ENCODE measurements around the gene OSBPL5.

The OSBPL5 gene

DNA sequence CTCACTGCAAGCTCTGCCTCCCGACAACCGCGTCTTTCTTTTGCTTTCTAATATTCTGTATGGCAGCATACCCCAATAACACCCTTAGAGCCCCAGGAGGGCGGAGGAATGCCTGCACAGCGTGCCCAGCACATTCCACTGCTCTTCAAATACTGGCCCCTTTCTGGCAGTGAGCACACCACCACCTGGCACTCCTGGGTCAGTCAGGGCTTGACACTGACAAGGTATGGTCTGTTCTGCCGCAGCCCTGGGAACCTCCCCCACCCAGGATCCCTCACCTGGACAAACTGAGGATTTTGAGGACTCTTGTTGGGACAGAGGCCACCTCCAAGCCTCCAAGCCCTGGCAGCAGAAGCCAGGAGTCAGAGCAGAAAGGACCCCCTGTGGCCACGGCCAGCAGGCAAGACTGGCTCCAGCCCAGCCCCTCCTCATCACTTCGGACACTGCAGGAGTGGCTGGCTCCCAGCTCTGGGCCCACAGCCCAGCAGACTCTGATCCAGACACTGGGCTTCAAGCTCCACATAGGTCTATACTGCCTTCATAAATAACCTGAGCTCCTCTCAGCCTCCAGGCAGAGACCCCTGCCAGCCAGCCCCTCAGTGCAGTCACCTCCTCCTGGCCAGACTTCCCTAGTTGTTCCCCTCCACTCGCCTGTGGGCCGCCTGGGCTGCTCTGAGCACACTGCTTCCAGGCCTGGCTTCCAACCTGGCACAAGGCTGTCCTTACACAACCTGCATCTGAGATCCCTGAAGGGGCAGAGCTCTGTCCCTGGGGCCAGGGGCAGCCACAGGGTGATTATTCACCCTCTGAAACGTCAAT, 122.4 kb downstream of the OSBPL5 start:
- POLR2A ChIA-PET: no interaction called here

DNA sequence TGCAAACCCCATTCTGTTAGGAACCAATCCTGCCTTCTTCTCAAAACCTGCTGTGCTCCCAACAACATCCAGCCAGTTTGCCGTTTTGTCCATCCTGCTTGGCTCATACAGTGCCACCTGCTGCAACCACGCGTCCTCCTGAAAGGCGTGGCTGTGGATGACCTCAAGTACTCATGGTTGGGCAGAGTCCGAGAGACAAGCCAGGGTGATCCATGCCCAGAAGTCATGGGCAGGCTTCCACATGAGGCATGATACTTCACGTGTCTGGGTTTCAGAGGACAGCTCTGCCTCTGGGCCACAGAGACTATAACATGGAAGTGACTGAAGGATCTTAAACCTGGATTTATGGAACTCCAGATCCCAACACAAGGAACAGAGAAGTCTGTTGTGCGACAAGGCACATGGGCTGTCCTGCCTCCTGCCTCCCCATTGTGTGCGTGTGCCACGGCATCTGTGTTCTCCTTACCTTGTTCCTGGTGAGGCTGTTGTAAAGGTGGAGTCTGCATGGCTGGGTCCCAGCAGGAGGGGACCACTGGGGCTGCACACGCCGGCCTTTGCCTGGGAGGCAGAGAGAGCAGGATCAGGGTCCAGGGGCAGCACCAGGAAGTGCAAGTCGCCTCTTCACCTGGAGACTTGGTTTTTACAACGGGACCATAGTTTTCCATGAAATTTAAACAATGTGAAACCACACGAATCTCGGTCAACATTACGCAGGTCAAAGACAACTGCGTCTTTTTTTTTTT, 123.2 kb downstream of the OSBPL5 start:
- TF ChIP-seq CTBP1 (IDR thresholded peaks at IDR 0.05; ENCODE audit: borderline replicate concordance) (no peak), ZNF384 (IDR thresholded peaks at IDR 0.05) (no peak), ELF4 (IDR thresholded peaks at IDR 0.05) (no peak), SP1 (IDR thresholded peaks at IDR 0.05) (no peak), L3MBTL2 (conservative IDR thresholded peaks at IDR 0.05) (no peak), TARDBP (IDR thresholded peaks at IDR 0.05) (no peak), SUZ12 (IDR thresholded peaks at IDR 0.05) (no peak), FOXK2 (IDR thresholded peaks at IDR 0.05) (no peak), FOXA1 (IDR thresholded peaks at IDR 0.05) (no peak), HDGF (IDR thresholded peaks at IDR 0.05; ENCODE audit: borderline replicate concordance) (no peak), ARNT (IDR thresholded peaks at IDR 0.05) (no peak), FOXM1 (IDR thresholded peaks at IDR 0.05; ENCODE audit: borderline replicate concordance) (no peak), LEF1 (IDR thresholded peaks at IDR 0.05; ENCODE audit: borderline replicate concordance) (no peak), BHLHE40 (IDR thresholded peaks at IDR 0.05; ENCODE audit: borderline replicate concordance) (no peak), NFRKB (IDR thresholded peaks at IDR 0.05) (no peak)
- TF ChIP-seq, protein P1, sequence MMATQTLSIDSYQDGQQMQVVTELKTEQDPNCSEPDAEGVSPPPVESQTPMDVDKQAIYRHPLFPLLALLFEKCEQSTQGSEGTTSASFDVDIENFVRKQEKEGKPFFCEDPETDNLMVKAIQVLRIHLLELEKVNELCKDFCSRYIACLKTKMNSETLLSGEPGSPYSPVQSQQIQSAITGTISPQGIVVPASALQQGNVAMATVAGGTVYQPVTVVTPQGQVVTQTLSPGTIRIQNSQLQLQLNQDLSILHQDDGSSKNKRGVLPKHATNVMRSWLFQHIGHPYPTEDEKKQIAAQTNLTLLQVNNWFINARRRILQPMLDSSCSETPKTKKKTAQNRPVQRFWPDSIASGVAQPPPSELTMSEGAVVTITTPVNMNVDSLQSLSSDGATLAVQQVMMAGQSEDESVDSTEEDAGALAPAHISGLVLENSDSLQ (IDR thresholded peaks at IDR 0.05): no peak
- ChIA-PET POLR2A (no interaction called here), CTCF (no interaction called here)
- DNase-seq (ENCODE audit: extremely low spot score): no peak

More for the DNA sequence above, 122.4 kb downstream of the OSBPL5 start:
- TF ChIP-seq ZNF384 (IDR thresholded peaks at IDR 0.05) (no peak), FOXK2 (IDR thresholded peaks at IDR 0.05) (no peak), HDGF (IDR thresholded peaks at IDR 0.05; ENCODE audit: borderline replicate concordance) (no peak), FOXM1 (IDR thresholded peaks at IDR 0.05; ENCODE audit: borderline replicate concordance) (no peak), TARDBP (IDR thresholded peaks at IDR 0.05) (no peak), BHLHE40 (IDR thresholded peaks at IDR 0.05; ENCODE audit: borderline replicate concordance) (no peak)
- DNase-seq (ENCODE audit: extremely low spot score): no peak
- CTCF ChIA-PET: interaction anchor here (2.1 kb wide), 1 partner anchor 49 kb away, joined by 8 read pairs; no protein-coding TSS in a partner anchor

DNA sequence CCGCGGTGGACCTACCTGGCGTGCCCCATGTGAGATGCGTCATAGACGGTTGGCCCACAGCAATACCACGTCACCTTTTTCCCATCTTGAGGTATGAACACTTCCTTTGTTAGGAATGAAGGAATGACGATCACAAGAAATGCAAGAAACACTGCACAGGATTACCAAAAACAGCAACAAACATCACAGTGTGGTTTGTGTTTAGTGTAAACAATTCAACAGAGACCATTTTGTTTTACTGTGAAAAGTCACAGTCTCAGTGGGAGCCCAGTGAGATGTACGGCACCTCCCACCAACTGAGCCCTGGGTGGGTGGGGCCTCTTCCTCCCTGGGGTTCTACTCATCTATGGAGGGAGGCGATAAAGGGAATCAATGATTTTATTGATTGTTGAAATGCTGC, 124.2 kb downstream of the OSBPL5 start:
- TF ChIP-seq SP1 (IDR thresholded peaks at IDR 0.05): no peak
- no peak for TF ChIP-seq ZNF384 (IDR thresholded peaks at IDR 0.05)
- no peak for TF ChIP-seq HDGF (IDR thresholded peaks at IDR 0.05; ENCODE audit: borderline replicate concordance)
- POLR2A ChIA-PET: no interaction called here
- DNase-seq (ENCODE audit: extremely low spot score): no peak
- CTCF ChIA-PET: interaction anchor here (0.7 kb wide), 1 partner anchor 51 kb away, joined by 3 read pairs; no protein-coding TSS in a partner anchor

DNA sequence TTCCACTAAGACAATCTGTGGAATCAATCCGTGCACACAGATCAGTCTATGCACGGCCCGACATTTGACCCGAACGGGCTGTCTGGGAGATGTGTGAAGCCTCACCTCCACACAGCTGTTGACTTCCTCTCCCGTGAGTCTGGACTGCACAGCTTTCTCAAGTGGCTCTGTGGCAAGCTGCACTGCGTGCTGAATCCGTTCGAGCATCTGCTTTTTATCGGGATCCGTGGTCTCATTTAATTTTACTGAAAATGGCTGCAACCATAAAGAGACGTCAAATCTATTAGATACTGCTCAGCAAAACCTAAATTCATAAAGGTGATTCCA, 127.2 kb downstream of the OSBPL5 start:
- no peak for DNase-seq (ENCODE audit: extremely low spot score)
- POLR2A ChIA-PET: interaction anchor here (0.6 to 1.1 kb wide), 2 partner anchors 19 to 46 kb away, joined by 3 to 4 read pairs; partner anchors contain the start of genes CARS1 and NAP1L4
- TF ChIP-seq ARNT (IDR thresholded peaks at IDR 0.05) (no peak), SUZ12 (IDR thresholded peaks at IDR 0.05) (no peak), HDGF (IDR thresholded peaks at IDR 0.05; ENCODE audit: borderline replicate concordance) (no peak), TARDBP (IDR thresholded peaks at IDR 0.05) (no peak), FOXM1 (IDR thresholded peaks at IDR 0.05; ENCODE audit: borderline replicate concordance) (no peak), SP1 (IDR thresholded peaks at IDR 0.05) (no peak), FOXA1 (IDR thresholded peaks at IDR 0.05) (no peak), ELF4 (IDR thresholded peaks at IDR 0.05) (no peak), FOXK2 (IDR thresholded peaks at IDR 0.05) (no peak), L3MBTL2 (conservative IDR thresholded peaks at IDR 0.05) (no peak), BHLHE40 (IDR thresholded peaks at IDR 0.05; ENCODE audit: borderline replicate concordance) (no peak)
- TF ChIP-seq, protein P1 (IDR thresholded peaks at IDR 0.05): no peak
- CTCF ChIA-PET: interaction anchor here (0.9 to 7.2 kb wide), 4 partner anchors 12 to 53 kb away, joined by 3 to 45 read pairs (median 6); no protein-coding TSS in a partner anchor
